GM18499 (cell line): ENCODE measurements around the gene LRRC15.

Source experiments
- ATAC-seq: cut with Tn5 transposase; IDR thresholded peaks from one replicate; pipeline ENCODE4 v1.9.1; 2021; ENCODE audit warnings: moderate number of reproducible peaks; ENCODE audit not compliant: insufficient read depth, unreplicated experiment

Gene LRRC15

DNA sequence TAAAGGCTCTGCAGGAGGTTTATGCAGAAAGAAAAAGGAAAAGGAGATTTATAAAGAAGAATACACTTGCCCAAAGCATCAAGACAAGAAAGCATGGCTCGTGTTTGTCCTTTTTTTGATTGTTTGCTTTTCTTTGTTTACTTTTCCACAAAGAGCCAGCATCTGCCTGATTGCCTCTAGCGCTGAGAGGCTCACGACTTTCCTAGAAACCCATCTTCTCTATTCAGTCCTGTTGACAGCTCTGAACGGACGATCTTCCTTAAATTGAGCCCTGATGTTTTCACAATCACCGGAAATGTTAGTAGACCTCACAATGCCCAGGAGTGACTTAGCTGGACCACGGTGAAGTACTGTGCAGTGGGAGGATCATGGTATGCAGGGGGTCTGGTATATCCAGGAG lies 17.1 kb upstream of the LRRC15 start:
- no peak for ATAC-seq

DNA sequence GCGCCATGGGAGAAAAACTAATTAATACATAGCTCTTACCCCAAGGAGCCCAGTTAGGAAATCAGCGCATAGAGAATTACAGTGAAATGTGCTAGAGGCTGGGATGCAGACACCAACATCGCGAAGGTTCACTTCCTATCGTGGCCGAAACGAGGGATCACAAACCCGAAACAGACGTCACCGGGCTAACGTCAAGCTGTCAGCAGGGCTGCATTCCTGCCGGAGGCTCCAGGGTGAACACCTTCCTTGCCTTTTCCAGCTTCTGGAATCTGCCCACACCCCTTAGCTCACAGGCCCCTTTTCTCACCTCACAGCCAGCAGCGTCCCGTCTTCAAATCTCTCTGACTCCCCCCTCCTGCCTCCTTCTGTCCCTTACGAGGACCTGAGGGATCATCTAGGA lies 16.5 kb upstream of the LRRC15 start:
- no peak for ATAC-seq

DNA sequence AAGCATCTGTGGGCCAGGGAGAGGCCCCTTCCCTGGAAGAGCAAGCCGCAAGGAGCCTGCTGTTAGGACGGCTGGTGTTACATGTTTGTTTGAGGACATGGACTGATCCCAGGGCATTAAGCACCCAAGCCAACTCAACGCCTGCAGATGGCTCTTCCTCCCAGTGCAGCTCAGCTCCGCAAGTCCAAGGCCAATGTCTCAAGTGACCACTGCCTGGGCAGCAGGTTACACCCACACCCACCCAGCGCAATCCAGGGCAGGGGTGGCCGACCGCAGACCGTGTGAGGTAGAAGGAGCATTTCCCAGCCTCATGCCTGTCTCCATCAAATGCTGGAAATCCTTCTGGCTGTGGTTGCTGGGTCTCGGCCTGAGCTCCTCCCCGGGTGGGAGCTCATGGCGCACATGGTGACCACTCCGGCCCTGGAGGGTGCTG lies 15.0 kb upstream of the LRRC15 start:
- no peak for ATAC-seq

DNA sequence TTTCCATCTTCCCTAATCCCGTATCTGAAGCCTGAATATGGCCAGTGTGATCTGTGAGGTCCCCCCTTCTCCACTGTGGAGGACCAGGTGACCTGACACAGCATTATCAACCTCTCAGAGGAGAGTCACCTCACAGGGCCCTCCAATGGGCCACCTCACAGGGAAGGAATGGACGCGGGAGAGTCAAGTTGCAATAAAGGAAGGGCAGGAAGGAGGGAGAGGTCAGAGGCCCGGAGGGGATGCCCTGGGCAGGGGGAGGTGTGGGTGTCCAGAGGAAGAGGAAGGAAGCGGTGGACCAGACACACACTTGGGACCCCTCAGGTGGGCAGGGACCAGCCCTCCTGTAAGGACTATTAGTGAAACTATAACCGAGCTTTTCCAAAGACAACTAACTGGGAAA lies 14.6 kb upstream of the LRRC15 start:
- no peak for ATAC-seq

DNA sequence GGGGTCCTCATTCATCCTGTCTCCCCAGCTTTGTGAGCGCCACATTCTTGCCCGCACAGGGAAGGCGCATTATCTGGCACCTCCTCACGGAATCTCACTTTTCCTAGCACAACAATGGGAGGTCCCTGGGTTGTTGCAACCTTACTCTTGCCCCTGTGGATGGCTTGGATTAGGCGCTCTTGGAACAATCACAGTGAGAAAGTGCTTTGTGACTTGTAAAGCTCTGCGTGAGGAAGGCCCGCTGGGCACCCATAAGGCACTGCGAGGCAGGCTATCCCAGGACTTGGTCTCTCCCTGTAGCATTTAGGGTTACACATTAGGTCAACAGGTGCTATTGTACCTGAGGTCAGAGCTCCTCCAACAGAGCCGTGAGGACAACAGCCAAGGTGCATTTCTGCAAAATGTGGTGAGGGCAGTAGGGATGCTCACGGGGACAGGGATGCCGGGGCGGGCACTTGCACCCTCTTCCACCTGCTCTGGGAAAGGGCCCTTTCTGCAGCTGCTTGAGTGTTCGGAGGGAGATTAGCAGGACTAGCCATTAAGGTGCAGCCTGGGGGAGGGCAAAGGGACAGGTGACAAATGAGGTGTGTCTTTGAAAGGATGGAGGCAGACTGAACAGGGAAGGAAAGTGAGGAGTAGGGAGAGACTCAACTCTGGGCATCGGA lies 13.9 kb upstream of the LRRC15 start:
- ATAC-seq = no peak

DNA sequence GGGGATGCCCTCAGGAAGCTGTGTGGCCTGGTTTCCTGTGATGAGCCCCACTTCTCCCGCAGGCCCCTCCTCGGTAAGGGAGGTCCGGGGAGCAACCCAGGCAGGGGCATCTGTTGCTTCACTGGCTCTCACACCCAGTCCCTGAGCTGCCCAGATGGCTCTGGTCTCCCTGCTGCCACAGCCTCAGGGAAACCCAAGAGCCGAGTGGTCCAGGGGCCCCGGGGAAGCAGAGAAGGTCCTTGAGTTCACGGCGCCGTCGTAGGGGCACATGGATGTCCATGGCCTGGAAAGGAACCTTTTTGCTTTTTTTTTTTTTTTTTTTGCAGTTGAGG lies 13.3 kb upstream of the LRRC15 start:
- no peak for ATAC-seq

DNA sequence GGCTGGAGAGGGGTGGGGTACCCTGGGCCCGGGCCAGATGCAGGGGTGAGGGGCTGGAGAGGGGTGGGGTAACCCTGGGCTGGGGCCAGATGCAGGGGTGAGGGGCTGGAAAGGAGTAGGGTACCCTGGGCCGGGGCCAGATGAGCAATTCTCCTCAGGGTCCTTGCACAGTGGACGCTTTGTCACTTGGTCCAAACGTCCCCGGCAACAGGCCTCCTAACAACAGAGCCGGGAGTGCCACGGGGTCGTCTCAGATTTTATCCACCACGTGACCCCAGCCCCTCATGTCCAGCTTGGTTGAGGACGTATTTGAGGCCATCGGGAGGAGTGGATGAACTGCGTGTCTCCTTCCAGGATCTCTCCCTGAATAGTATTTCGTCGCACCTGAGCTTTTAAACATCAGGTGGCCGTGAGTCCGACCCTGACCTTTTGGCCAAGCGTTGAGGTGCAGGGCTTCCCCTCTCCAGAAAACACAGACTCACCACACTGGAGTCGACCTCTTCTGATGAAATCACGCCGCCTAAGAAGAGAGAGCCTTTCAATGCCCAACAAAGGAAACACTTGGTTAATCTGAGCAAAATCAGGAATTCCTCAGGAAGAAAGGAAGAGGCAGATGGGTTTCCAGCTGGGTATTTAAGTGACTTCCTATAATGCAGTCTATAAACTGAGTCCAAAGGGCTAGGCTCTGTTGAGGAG lies 12.8 kb upstream of the LRRC15 start:
- no peak for ATAC-seq

DNA sequence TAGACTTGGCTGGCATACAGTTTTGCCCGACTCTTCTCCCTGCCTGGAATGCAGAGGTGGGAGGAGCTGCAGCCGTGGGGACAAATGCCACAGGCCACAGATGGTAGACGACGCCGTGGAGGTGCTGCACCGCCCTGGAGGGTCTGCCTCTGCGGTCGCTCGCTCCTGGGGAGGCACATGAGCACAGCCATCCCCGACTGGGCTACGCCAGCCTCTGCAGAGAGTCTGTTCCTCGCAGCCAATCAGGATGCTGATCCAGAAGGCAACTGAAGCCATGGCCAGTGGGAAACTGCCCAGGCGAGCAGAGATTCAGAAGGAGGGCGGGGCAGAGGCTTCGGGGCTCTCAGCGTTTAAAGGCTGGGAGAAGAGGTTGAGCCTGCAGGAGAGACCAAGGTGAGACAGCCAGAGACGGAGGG lies 11.9 kb upstream of the LRRC15 start:
- no peak for ATAC-seq

DNA sequence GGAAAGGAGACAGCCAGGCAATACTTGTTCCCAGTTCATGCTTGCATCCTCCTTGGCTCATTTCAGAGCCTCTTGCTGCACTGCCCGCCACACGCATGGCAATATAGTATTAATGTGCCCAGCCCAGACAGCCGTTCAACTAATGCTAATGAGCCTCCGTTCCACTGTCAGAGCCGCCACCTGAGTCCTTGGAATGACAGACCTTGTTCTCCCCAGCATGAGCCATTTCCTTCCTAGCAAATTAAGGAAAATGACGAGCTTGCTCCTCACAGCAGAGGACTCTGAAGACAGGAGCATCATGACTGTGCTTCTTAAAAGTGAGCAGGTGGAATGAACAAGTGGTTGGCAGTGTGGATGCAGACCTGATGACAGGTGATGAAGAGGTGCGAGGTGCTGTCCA lies 10.8 kb upstream of the LRRC15 start:
- no peak for ATAC-seq

DNA sequence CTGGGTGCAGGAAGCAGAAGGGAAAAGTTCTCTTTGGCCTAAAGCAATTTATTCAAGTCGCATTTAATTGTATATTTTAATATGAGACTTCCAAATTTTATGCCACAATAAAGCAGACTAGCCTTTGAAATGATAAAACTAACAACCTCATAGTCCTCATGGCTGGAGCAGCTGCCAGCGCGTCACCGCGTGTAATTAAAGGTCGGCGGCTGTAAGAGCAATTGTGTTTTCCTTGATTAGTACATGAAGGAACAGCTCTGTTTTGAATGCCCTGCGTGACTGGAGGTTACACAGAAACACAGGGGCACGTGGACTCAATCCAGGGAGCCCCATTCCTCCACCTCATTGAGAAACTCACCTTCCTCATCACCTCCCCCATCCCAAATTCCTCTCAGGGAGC lies 10.1 kb upstream of the LRRC15 start:
- ATAC-seq = no peak

DNA sequence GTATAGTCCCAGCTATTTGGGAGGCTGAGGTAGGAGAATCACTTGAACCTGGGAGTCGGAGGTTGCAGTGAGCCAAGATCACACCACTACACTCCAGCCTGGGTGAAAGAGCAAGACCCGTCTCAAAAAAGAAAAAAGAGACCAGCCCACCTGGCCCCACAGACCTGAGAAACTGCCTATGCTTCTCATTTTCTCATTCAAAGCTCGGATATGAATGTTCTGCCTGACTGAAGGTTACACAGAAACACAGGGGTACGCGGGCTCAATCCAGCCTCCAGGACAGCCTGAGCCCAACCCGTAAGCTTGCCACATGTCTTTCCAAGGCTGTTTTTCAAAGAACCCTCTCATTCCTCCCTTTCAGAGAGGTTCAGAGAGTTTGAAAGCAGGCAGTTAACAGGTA lies 9.7 kb upstream of the LRRC15 start:
- ATAC-seq = no peak

DNA sequence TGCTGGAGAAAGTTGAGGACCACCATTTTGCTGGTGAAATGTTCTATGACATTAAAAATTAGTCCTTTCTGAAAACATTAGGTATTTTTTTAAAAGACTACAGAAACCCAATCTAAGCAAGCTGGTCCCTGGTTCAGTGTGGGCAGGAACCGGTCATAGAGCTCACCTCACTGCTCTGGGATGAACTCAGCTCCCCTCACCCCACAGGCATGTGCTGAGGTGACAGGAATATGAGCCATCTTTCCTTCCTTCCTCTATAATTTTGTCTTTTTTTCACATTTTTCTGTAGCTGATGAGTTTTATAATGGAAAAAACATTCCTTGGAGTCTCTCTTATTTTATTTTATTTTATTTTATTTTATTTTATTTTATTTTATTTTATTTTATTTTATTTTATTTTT lies 8.2 kb upstream of the LRRC15 start:
- no peak for ATAC-seq

DNA sequence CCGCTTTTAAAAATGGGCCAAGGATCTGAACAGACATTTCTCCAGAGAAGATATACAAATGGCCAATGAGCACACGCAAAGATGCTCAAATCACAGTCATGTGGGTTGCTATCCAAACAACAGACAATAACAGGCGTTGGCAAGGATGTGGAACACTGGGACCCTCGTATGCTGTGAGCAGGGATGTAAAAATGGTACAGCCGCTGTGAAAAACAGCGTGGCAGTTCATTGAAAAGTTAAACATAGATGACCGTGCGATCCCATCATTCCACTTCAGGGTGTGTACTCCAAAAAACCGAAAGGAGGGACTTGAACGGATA lies 6.7 kb upstream of the LRRC15 start:
- ATAC-seq = no peak

DNA sequence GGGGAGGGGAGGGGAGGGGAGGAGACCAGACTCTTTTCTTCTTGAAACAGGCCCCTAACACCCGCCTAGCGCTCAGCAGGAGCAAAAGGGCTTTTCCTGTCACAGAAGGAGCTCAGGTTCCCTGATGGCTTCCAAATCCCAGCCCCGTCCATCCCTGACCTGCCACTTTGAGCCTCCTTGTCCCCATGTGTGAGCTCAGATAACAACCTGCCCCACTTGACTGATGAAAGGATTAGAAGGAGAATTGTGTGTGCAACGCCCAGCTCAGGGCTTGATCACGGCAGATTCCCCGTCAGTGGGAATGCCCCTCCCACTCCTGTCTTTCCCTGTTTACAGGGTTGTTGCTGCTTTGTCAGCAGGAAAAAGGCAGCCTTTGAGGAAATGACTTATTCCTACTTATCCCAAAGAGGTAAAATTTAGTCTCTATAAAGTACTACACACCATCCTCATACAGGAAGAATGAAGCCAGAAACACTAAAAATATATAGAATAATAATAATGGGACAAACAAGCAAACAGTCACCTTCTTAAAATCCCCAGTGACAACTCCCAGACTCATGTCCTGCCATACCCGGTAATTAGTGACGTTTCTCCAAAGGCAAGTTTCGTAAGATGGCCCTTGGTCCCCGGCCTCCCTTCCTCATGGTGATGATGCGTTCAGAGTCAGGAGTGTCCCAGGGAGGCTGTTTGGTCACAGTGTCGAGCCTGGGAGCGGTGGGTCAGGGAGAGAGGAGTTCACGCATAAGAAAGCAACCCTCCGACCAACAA lies 6.1 kb upstream of the LRRC15 start:
- no peak for ATAC-seq

DNA sequence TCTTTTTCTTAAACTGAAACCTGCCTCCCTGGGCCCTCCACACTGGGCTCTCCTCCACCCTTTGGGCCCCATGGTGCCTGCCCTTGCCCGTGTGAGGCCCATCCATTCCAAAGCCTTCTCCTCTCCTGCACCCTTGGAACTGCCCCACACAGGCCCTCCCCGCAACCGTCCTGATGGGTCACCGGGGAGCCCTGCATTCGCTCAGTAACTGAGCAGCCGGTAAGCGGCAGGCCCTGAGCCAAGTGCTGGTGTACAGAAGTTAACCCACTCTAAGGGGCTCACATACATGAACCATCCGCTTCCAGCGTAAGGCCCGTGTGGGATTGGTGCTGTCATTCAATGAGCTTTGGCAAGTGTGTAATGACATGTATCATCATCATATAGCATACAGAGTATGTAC lies 5.4 kb upstream of the LRRC15 start:
- no peak for ATAC-seq

DNA sequence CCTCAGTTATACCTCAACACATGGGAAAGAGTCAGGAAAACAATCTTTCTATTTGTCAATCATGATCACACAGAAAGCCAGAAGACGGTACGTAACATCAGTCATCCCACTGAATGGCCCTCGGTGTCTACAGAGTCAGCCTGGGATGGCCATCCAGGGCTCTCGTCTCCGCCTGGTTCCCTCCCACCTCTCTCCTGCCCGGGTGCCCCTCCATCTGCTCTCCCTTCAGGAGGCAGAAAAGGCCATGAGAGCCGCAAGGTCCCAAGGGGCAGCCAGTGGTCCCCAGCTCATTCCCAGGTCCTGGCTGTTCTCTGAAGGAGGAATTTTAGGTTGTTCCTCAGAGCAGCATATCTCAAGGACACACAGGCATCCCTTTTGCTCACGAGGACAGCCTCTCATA lies 4.4 kb upstream of the LRRC15 start:
- no peak for ATAC-seq

DNA sequence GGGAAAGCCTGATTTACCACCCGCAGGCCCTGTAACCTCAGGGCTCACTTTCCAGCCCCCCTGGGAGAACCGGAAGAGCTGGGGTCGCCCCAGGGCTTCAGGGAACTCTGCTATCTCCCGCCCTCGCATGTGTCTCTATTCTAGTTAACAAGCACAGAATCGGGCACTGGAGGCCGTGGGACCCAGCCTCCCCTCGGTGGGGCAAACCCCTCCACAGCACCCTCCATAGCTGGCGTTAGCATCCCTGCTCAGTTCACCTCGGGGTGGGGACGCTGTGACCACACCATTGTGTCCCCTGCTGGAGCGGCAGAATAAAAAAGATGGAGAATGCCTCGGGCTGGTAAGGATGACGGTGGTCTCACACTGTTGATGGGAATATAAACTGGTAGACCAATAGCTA lies 3.5 kb upstream of the LRRC15 start:
- ATAC-seq = no peak

DNA sequence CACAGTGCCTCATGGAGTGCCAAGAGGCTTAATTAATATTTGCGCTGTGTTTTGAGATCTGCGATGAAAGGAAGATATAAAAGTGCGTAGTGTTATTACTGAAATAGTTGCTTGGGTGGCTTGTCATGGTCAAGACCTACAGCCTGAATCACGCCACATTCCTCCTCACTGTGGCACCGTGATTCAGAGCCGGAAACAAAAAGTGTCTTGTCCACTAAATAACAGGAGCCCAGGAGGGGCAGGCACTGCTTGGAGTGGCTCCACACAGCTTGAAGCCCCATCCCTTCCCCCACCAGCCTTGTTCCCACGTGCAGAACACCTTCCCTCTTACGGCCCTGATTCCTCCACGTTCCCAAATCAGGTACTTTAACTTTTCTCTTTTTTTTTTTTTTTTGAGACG lies 1.2 kb upstream of the LRRC15 start:
- no peak for ATAC-seq

DNA sequence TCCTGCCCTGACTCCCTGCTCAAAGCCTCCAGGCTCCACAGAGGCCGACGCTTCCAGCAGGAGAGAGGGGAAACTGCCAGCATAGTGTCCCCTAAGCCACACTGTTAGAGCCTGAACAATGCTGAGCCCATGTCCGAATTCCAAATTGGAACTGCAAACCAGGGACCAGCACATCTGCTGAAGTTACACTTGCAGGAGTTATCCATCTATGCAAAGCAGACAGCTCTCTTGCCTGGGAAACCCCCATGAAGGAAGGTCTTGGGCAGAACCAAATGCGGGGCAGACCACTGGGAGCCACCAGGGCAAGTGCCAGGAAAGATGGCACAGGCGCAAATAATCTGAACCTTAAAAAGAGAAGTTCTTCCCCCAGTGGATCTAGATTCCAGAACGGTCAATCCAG lies 625 bp downstream of the LRRC15 start:
- ATAC-seq = no peak

DNA sequence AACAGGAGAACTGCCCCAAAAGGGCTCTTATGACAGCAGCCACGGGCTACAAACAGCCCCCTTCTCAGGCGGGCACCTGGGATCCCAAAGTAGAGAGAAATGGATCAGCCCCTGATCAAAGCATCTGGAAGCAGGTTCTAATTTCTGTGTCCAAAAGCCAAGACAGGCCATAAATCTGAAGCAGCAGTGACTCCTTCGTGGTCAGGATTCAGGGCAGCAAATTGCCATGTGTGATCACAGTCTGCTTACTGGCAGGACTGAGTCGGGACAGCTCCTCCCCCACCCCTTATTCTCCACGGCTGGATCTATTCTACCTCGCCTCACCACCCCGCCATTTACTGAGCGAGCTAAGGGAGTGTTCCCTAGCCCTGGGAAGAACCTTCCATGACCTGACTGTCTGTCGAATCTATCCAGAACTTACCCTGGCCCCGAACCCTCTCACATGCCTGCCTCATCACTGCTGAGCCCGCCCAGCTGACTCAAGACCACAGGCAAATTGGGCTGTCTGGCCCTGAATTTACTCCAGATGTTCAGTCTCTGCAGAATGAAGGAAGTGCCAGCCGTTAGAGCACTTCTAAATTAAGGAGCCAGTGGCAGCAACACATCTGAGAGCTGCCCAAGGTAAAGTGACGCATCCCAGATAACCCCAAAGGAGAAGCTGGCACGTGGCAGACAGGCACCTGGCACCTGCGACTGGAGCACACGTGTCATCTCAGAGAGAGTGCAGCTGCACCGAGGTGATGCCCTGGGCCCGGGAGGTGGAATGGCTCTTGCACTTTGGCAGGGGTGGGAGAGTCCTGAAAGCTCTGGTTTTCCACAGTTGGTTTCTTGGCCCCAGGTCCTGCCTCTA lies 1.3 kb downstream of the LRRC15 start:
- no peak for ATAC-seq

DNA sequence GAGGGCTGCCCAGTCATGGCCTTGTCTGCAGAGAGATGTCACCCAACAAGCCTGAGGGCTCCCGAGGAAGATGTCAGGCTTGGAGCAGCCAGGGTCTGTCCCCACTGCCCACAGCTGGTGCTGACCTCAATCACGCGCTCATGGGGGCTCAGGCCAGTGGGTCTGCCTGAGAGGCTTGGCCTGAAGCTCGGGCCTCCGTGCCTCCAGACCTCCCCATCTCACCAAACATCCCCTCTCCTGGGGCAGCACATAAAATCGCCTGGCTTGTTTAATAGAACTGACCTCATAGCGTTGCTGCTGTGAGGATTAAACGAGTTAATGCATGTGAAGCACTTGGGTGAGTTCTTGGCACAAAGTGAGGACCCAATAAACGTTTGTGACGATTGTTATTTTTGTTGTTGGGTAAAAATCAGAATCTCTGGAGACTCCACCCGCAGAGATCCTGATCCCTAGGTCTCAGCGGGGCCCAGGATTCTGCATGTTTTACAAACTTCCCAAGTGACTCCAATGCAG lies 3.5 kb downstream of the LRRC15 start:
- no peak for ATAC-seq
